Neuronal stem cell (in vitro differentiated cells): Measurements from ENCODE around the gene RPL37A.

Experiments
- DNase-seq: peaks from one replicate; pipeline ENCODE4 v3.0.0-alpha.2; 2013; ENCODE audit warnings: low spot score
- H2AFZ ChIP-seq: one replicate; pipeline ENCODE4 v1.6.1; 2013; ENCODE audit warnings: mild to moderate bottlenecking, low read length, inconsistent platforms
- H2AK5ac ChIP-seq: 2 replicates; pipeline ENCODE4 v1.6.1; 2013; ENCODE audit warnings: low read depth, mild to moderate bottlenecking, inconsistent platforms, low read length, moderate library complexity, mixed read lengths
- H2BK120ac ChIP-seq: 2 replicates; pipeline ENCODE4 v1.6.1; 2013; ENCODE audit warnings: low read depth, mild to moderate bottlenecking, inconsistent platforms, low read length, moderate library complexity, mixed read lengths
- H2BK12ac ChIP-seq: one replicate; pipeline ENCODE4 v1.6.1; 2013; ENCODE audit warnings: low read length, inconsistent platforms
- H2BK15ac ChIP-seq: 2 replicates; pipeline ENCODE4 v1.6.1; 2013; ENCODE audit warnings: mild to moderate bottlenecking, low read length, inconsistent platforms, mixed read lengths
- H2BK5ac ChIP-seq: one replicate; pipeline ENCODE4 v1.6.1; 2013; ENCODE audit warnings: inconsistent platforms, mild to moderate bottlenecking, low read length, moderate library complexity
- H3K14ac ChIP-seq: one replicate; pipeline ENCODE4 v1.6.1; 2013; ENCODE audit warnings: low read length, inconsistent platforms
- H3K18ac ChIP-seq: 2 replicates; pipeline ENCODE4 v1.6.1; 2013; ENCODE audit warnings: low read length, inconsistent platforms
- H3K23ac ChIP-seq: 2 replicates; pipeline ENCODE4 v1.6.1; 2013; ENCODE audit warnings: low read depth, mild to moderate bottlenecking, mixed read lengths, low read length, inconsistent platforms; ENCODE audit not compliant: poor library complexity
- H3K27ac ChIP-seq: replicated peaks from 3 replicates; pipeline ENCODE4 v1.5.1; 2013; ENCODE audit warnings: low read length, inconsistent platforms
- H3K27me3 ChIP-seq, 3 experiments: 2 replicates each; pipeline ENCODE4 v1.6.1; 2013; ENCODE audit warnings: low read length in 3 of 3, mild to moderate bottlenecking in 2 of 3, inconsistent platforms in 1 of 3, low read depth in 1 of 3, mixed read lengths in 1 of 3, moderate library complexity in 1 of 3; ENCODE audit not compliant: control insufficient read depth in 3 of 3, insufficient read depth in 3 of 3
- H3K36me3 ChIP-seq, 2 donors: replicated peaks in 1 of 2; 2 replicates each; pipeline ENCODE4 v1.6.1; 2013; ENCODE audit warnings: low read length in 2 of 2; ENCODE audit not compliant: control insufficient read depth in 2 of 2, insufficient read depth in 2 of 2
- H3K4ac ChIP-seq: 2 replicates; pipeline ENCODE4 v1.6.1; 2013; ENCODE audit warnings: inconsistent platforms, mild to moderate bottlenecking, low read length, moderate library complexity
- H3K4me1 ChIP-seq, 2 donors: 1 replicate in 1 of 2; 2 replicates in 1 of 2; pipeline ENCODE4 v1.6.1; 2013; ENCODE audit warnings: low read length in 2 of 2, low read depth in 1 of 2; ENCODE audit not compliant: control insufficient read depth in 2 of 2, insufficient read depth in 1 of 2
- H3K4me2 ChIP-seq: one replicate; pipeline ENCODE4 v1.6.1; 2013; ENCODE audit warnings: mild to moderate bottlenecking, low read length, inconsistent platforms; ENCODE audit not compliant: insufficient read depth, poor library complexity, severe bottlenecking
- H3K4me3 ChIP-seq, 2 donors: 2 replicates each; pipeline ENCODE4 v1.5.1; 2013; ENCODE audit warnings: low read length in 2 of 2, mild to moderate bottlenecking in 2 of 2, inconsistent platforms in 1 of 2, moderate library complexity in 1 of 2
- H3K79me1 ChIP-seq: one replicate; pipeline ENCODE4 v1.6.1; 2013; ENCODE audit warnings: low read depth, mild to moderate bottlenecking, inconsistent platforms, low read length, moderate library complexity
- H3K9ac ChIP-seq: one replicate; pipeline ENCODE4 v1.6.1; 2013; ENCODE audit warnings: mild to moderate bottlenecking, low read depth, low read length, inconsistent platforms; ENCODE audit not compliant: poor library complexity
- H3K9me3 ChIP-seq, 2 donors: replicated peaks in 1 of 2; 2 replicates each; pipeline versions ENCODE3 to v1.6.1; 2013; ENCODE audit warnings: low read length in 2 of 2, mild to moderate bottlenecking in 2 of 2, inconsistent platforms in 1 of 2, low read depth in 1 of 2, mixed read lengths in 1 of 2, moderate library complexity in 1 of 2; ENCODE audit not compliant: control insufficient read depth in 2 of 2, insufficient read depth in 1 of 2
- H4K8ac ChIP-seq: one replicate; pipeline ENCODE4 v1.6.1; 2013; ENCODE audit warnings: low read depth, mild to moderate bottlenecking, inconsistent platforms, low read length, moderate library complexity
- H4K91ac ChIP-seq: one replicate; pipeline ENCODE4 v1.6.1; 2013; ENCODE audit warnings: low read length, low read depth, mild to moderate bottlenecking, inconsistent platforms; ENCODE audit not compliant: poor library complexity
- WGBS, 2 donors: extraction: QIAGEN DNeasy Blood & Tissue Kit; methylation state at CpG; one replicate each; pipeline ENCODE4 v1.1.7; 2013; ENCODE audit warnings: missing lambda C conversion rate in 2 of 2, mixed read lengths in 1 of 2; ENCODE audit not compliant: insufficient read length in 2 of 2, insufficient replicate concordance in 1 of 2; ENCODE audit errors: extremely low coverage in 2 of 2; 5-methylcytosine and 5-hydroxymethylcytosine counted together

RPL37A gene

GRCh38 chr2:216486708-216487107 is 11.9 kb upstream of the RPL37A start:
- H2AFZ ChIP-seq: no peak overlapping the region
- no peaks in the 10 kb centered on the region for H3K79me1 ChIP-seq
- no peak overlapping the region for H2BK15ac ChIP-seq
- no CpG with 5 or more reads among the region's 4 CpGs for WGBS, 2 donors
- no peak overlapping the region for H3K4me3 ChIP-seq
- no peak overlapping the region for H3K4me2 ChIP-seq
- DNase-seq: no peak
- H2BK12ac ChIP-seq: no peak overlapping the region
- H3K14ac ChIP-seq: no peak overlapping the region
- no peak overlapping the region for H2BK120ac ChIP-seq
- no peaks in the 10 kb centered on the region for H3K9me3 ChIP-seq
- no peak overlapping the region for H3K4ac ChIP-seq
- no peak overlapping the region for H3K23ac ChIP-seq
- peaks cover 0 to 15% of the 10 kb centered on the region in 2 donors for H3K36me3 ChIP-seq
- H3K18ac ChIP-seq: no peak overlapping the region
- H2AK5ac ChIP-seq: no peak overlapping the region
- H3K9ac ChIP-seq: no peak overlapping the region
- H2BK5ac ChIP-seq: no peak overlapping the region
- H3K27ac ChIP-seq: no peak overlapping the region
- H3K4me1 ChIP-seq: peaks cover under 1 to 2% of the 10 kb centered on the region in 2 donors
- H4K8ac ChIP-seq: no peak overlapping the region
- no peak overlapping the region for H4K91ac ChIP-seq
- no peaks in the 10 kb centered on the region for H3K27me3 ChIP-seq

GRCh38 chr2:216490061-216490460 is 8.6 kb upstream of the RPL37A start:
- H3K27me3 ChIP-seq: no peaks in the 10 kb centered on the region
- no peak overlapping the region for H2BK120ac ChIP-seq
- H2BK12ac ChIP-seq: no peak overlapping the region
- H3K23ac ChIP-seq: no peak overlapping the region
- no peaks in the 10 kb centered on the region for H3K36me3 ChIP-seq
- H3K4me2 ChIP-seq: no peak overlapping the region
- peaks cover 11 to 12% of the 10 kb centered on the region in 2 donors for H3K4me1 ChIP-seq
- H3K9ac ChIP-seq: no peak overlapping the region
- no peak overlapping the region for H2BK15ac ChIP-seq
- no peak for DNase-seq
- no CpG with 5 or more reads among the region's 1 CpG for WGBS, 2 donors
- H3K18ac ChIP-seq: no peak overlapping the region
- H3K27ac ChIP-seq: no peak overlapping the region
- H3K4ac ChIP-seq: no peak overlapping the region
- H3K4me3 ChIP-seq: no peak overlapping the region
- H3K79me1 ChIP-seq: no peaks in the 10 kb centered on the region
- H3K14ac ChIP-seq: no peak overlapping the region
- H4K91ac ChIP-seq: no peak overlapping the region
- H2AFZ ChIP-seq: no peak overlapping the region
- no peak overlapping the region for H2BK5ac ChIP-seq
- H4K8ac ChIP-seq: no peak overlapping the region
- H3K9me3 ChIP-seq: no peaks in the 10 kb centered on the region
- no peak overlapping the region for H2AK5ac ChIP-seq

GRCh38 chr2:216491793-216492596 is 6.6 kb upstream of the RPL37A start:
- H3K27me3 ChIP-seq: no peaks in the 10 kb centered on the region
- H3K4me2 ChIP-seq: no peak overlapping the region
- H2BK15ac ChIP-seq: no peak overlapping the region
- peaks cover 2% of the 10 kb centered on the region for H3K79me1 ChIP-seq
- WGBS, 2 donors: no CpG with 5 or more reads among the region's 9 CpGs
- no peak for DNase-seq
- H2BK120ac ChIP-seq: no peak overlapping the region
- H3K14ac ChIP-seq: no peak overlapping the region
- H3K4me1 ChIP-seq: peaks cover 11 to 12% of the 10 kb centered on the region in 2 donors
- no peak overlapping the region for H4K8ac ChIP-seq
- no peak overlapping the region for H3K23ac ChIP-seq
- H3K4me3 ChIP-seq: no peak overlapping the region
- no peaks in the 10 kb centered on the region for H3K36me3 ChIP-seq
- H3K27ac ChIP-seq: no peak overlapping the region
- no peak overlapping the region for H2BK12ac ChIP-seq
- peak overlapping the region; percentile 32 for H2AFZ ChIP-seq
- H2AK5ac ChIP-seq: no peak overlapping the region
- H3K9ac ChIP-seq: no peak overlapping the region
- no peak overlapping the region for H4K91ac ChIP-seq
- H3K4ac ChIP-seq: no peak overlapping the region
- no peak overlapping the region for H2BK5ac ChIP-seq
- H3K9me3 ChIP-seq: no peaks in the 10 kb centered on the region
- H3K18ac ChIP-seq: peak overlapping the region; percentile 60

GRCh38 chr2:216492597-216493333 is 5.9 kb upstream of the RPL37A start:
- H2BK12ac ChIP-seq: no peak overlapping the region
- H3K27me3 ChIP-seq: no peaks in the 10 kb centered on the region
- H3K9ac ChIP-seq: peak overlapping the region; percentile 64
- H3K23ac ChIP-seq: no peak overlapping the region
- no peak overlapping the region for H4K8ac ChIP-seq
- H2BK15ac ChIP-seq: no peak overlapping the region
- no peak overlapping the region for H2AK5ac ChIP-seq
- no peak for DNase-seq
- no peaks in the 10 kb centered on the region for H3K9me3 ChIP-seq
- H3K79me1 ChIP-seq: peaks cover 2% of the 10 kb centered on the region
- no CpG with 5 or more reads among the region's 6 CpGs for WGBS, 2 donors
- no peak overlapping the region for H2BK120ac ChIP-seq
- H3K14ac ChIP-seq: no peak overlapping the region
- H3K27ac ChIP-seq: no peak overlapping the region
- no peak overlapping the region for H2AFZ ChIP-seq
- no peak overlapping the region for H3K4me3 ChIP-seq
- peaks cover 11 to 13% of the 10 kb centered on the region in 2 donors for H3K4me1 ChIP-seq
- H4K91ac ChIP-seq: no peak overlapping the region
- no peaks in the 10 kb centered on the region for H3K36me3 ChIP-seq
- no peak overlapping the region for H2BK5ac ChIP-seq
- H3K4ac ChIP-seq: no peak overlapping the region
- H3K4me2 ChIP-seq: no peak overlapping the region
- no peak overlapping the region for H3K18ac ChIP-seq
